A549 (cell line): Measurements from ENCODE around the gene OSTC. TPM values are rescaled to one million over a fixed set of nuclear protein-coding genes. Genes with fewer than 3 reads are reported as not detected.

Source experiments
- ATAC-seq, 2 experiments: fragments of 200-7000 bp in 1 of 2; fragments of >200 bp in 1 of 2; cut with Nextera tagmentation in 1 of 2; cut with Tn5 transposase in 1 of 2; 3 replicates each; pipeline versions ENCODE4 v1.8.0 to v1.9.1; 2018 to 2020; ENCODE audit warnings: mild to moderate bottlenecking in 1 of 2, moderate library complexity in 1 of 2
- CTCF ChIA-PET: fragments of 300-600 bp; sonication (Branson Sonifier 250); formaldehyde crosslinking; extraction: SDS; loops from one replicate; lab custom pipeline; 2021; ENCODE audit warnings: antibody characterized with exemption, inconsistent platforms; lab: Yijun Ruan, JAX
- POLR2A ChIA-PET: fragments of 350-600 bp; formaldehyde crosslinking; extraction: SDS; loops from one replicate; lab custom pipeline; 2021; ENCODE audit warnings: antibody characterized with exemption, inconsistent platforms; lab: Yijun Ruan, JAX
- DNase-seq, 2 experiments: peaks; one replicate each; pipeline versions ENCODE4 v3.0.0 to v3.0.0-alpha.2; 2011 to 2016; ENCODE audit warnings: low read depth in 1 of 2, low spot score in 1 of 2
- FAIRE-seq: peaks from 2 replicates; lab custom pipeline; 2011; peaks lifted over from hg19 to GRCh38; lab: Jason Lieb, UNC
- H3K27ac ChIP-seq, 2 experiments: fragments of >200 bp; sonication (Bioruptor Twin); formaldehyde crosslinking; 3 replicates each; pipeline ENCODE4 v1.5.1; 2016 to 2017
- H3K4me1 ChIP-seq: fragments of >200 bp; sonication (Bioruptor Twin); formaldehyde crosslinking; 3 replicates; pipeline ENCODE4 v1.6.1; 2016
- H3K4me2 ChIP-seq: fragments of >200 bp; sonication (Bioruptor Twin); formaldehyde crosslinking; 3 replicates; pipeline ENCODE4 v1.6.1; 2016
- H3K4me3 ChIP-seq: fragments of >200 bp; sonication (Bioruptor Twin); formaldehyde crosslinking; 3 replicates; pipeline ENCODE4 v1.5.1; 2016
- H3K9me3 ChIP-seq: fragments of >200 bp; sonication (Bioruptor Twin); formaldehyde crosslinking; 3 replicates; pipeline ENCODE4 v1.6.1; 2016
- ATOH8 ChIP-seq: fragments of 250-450 bp; sonication (Bioruptor Pico); IDR thresholded peaks from 2 replicates; pipeline ENCODE4 v1.5.0; 2020; ENCODE audit warnings: low read depth, mild to moderate bottlenecking, moderate library complexity
- BCL3 ChIP-seq: fragments of >200 bp; sonication (Bioruptor Twin); formaldehyde crosslinking; IDR thresholded peaks from 3 replicates; pipeline ENCODE4 v1.6.1; 2016
- BHLHE40 ChIP-seq: IDR thresholded peaks from 2 replicates; pipeline ENCODE4 v1.6.1; 2012; ENCODE audit warnings: low read depth, low read length, inconsistent platforms
- ESRRA ChIP-seq: fragments of 150-350 bp; IDR thresholded peaks from 2 replicates; pipeline ENCODE4 v1.6.1; 2014; ENCODE audit warnings: mild to moderate bottlenecking, low read length, borderline replicate concordance
- FOSB ChIP-seq: fragments of 250-450 bp; sonication (Bioruptor Pico); IDR thresholded peaks from 2 replicates; pipeline ENCODE4 v1.5.0; 2020; ENCODE audit warnings: mild to moderate bottlenecking, moderate library complexity
- FOSL2 ChIP-seq, 2 experiments: fragments of 450-650 bp in 1 of 2; fragments of >200 bp in 1 of 2; sonication (Bioruptor Twin) in 1 of 2; formaldehyde crosslinking; IDR thresholded peaks; 2 replicates each; pipeline versions ENCODE4 v1.5.0 to v1.6.1; 2016 to 2020; ENCODE audit warnings: mild to moderate bottlenecking in 1 of 2, moderate library complexity in 1 of 2
- GATA3 ChIP-seq: IDR thresholded peaks from 2 replicates; pipeline ENCODE4 v1.6.1; 2012; ENCODE audit warnings: borderline replicate concordance
- HES2 ChIP-seq: fragments of >200 bp; sonication (Bioruptor Twin); formaldehyde crosslinking; IDR thresholded peaks from 2 replicates; pipeline ENCODE4 v1.6.1; 2016
- HEYL ChIP-seq: fragments of 250-450 bp; sonication (Bioruptor Pico); IDR thresholded peaks from 2 replicates; pipeline ENCODE4 v1.8.0; 2021; ENCODE audit warnings: mild to moderate bottlenecking, moderate library complexity
- HOXA7 ChIP-seq: fragments of 250-450 bp; sonication (Bioruptor Pico); IDR thresholded peaks from 2 replicates; pipeline ENCODE4 v1.5.0; 2020; ENCODE audit warnings: mild to moderate bottlenecking, moderate library complexity
- HOXB13 ChIP-seq: fragments of 250-450 bp; sonication (Bioruptor Pico); IDR thresholded peaks from 2 replicates; pipeline ENCODE4 v1.5.0; 2020; ENCODE audit warnings: low read depth, mild to moderate bottlenecking, moderate library complexity
- HOXB5 ChIP-seq: fragments of 250-450 bp; sonication (Bioruptor Pico); IDR thresholded peaks from 2 replicates; pipeline ENCODE4 v1.5.0; 2020; ENCODE audit warnings: mild to moderate bottlenecking, moderate library complexity
- MAX ChIP-seq: IDR thresholded peaks from 2 replicates; pipeline ENCODE4 v1.6.1; 2012
- MAZ ChIP-seq: fragments of 150-350 bp; IDR thresholded peaks from 2 replicates; pipeline ENCODE4 v1.6.1; 2014; ENCODE audit warnings: antibody characterized with exemption, low read depth, low read length, borderline replicate concordance
- PHF8 ChIP-seq: fragments of 200-600 bp; sonication (generic); IDR thresholded peaks from 2 replicates; pipeline ENCODE4 v1.6.1; 2016; ENCODE audit warnings: low read depth, mild to moderate bottlenecking, antibody characterized with exemption, moderate library complexity, borderline replicate concordance
- RARB ChIP-seq: fragments of 250-450 bp; sonication (Bioruptor Pico); IDR thresholded peaks from 2 replicates; pipeline ENCODE4 v1.8.0; 2021; ENCODE audit warnings: mild to moderate bottlenecking, moderate library complexity
- RCOR1 ChIP-seq: fragments of 150-350 bp; IDR thresholded peaks from 2 replicates; pipeline ENCODE4 v1.6.1; 2014; ENCODE audit warnings: antibody characterized with exemption, low read length, low read depth
- RFX5 ChIP-seq: fragments of 450-650 bp; IDR thresholded peaks from 2 replicates; pipeline ENCODE4 v1.7.1; 2014; ENCODE audit warnings: antibody characterized with exemption, mild to moderate bottlenecking, moderate library complexity
- SMC3 ChIP-seq: fragments of >200 bp; sonication (Bioruptor Twin); formaldehyde crosslinking; IDR thresholded peaks from 3 replicates; pipeline ENCODE4 v1.6.1; 2018; ENCODE audit warnings: inconsistent platforms
- USF2 ChIP-seq: fragments of 450-650 bp; IDR thresholded peaks from 2 replicates; pipeline ENCODE4 v1.6.1; 2014; ENCODE audit warnings: antibody characterized with exemption
- ZC3H11A ChIP-seq: fragments of 450-650 bp; IDR thresholded peaks from 2 replicates; pipeline ENCODE4 v1.6.1; 2014; ENCODE audit warnings: antibody characterized with exemption, mild to moderate bottlenecking
- ZFP36 ChIP-seq: fragments of 450-650 bp; IDR thresholded peaks from 2 replicates; pipeline ENCODE4 v1.6.1; 2014; ENCODE audit warnings: borderline replicate concordance; ENCODE audit not compliant: partially characterized antibody
- ZNF302 ChIP-seq: fragments of 250-450 bp; sonication (Bioruptor Pico); IDR thresholded peaks from 2 replicates; pipeline ENCODE4 v1.9.0; 2021; ENCODE audit warnings: inconsistent platforms, mild to moderate bottlenecking, moderate library complexity
- WGBS: methylation state at CpG from one replicate; pipeline ENCODE4 v1.1.6; 2017; ENCODE audit errors: missing lambda C conversion rate; 5-methylcytosine and 5-hydroxymethylcytosine counted together
- polyA plus RNA-seq, 4 experiments: library from polyadenylated mRNA; depleted of rRNA in 3 of 4; stranded (reverse); fragments of >200 nt; fragmentation: RNase III in 1 of 4; extraction: RNeasy Plus Mini Kit Qiagen cat#74134 plus additional on column Dnase treatment in 1 of 4; gene quantifications; 2 replicates in 3 of 4; 3 replicates in 1 of 4; pipeline ENCODE4 v1.2.3, GENCODE V29; 2011 to 2017

OSTC gene
- polyA plus RNA-seq, 2 of the 4 experiments (the other 2 are of a cell fraction), result 128 to 166 TPM

- H3K9me3 ChIP-seq, result no peaks in the 10 kb centered on the region
- H3K4me2 ChIP-seq, result no peak overlapping the region
- POLR2A ChIA-PET, result no interaction called here
- no peaks in the 10 kb centered on the region for H3K4me1 ChIP-seq
- H3K4me3 ChIP-seq, result no peak overlapping the region
- H3K27ac ChIP-seq, result no peak overlapping the region
- DNase-seq (no peak), FAIRE-seq (no peak), ATAC-seq (no peak)
- CTCF ChIA-PET, result no interaction called here
- WGBS, result 0% methylated on average over 1 of the region's 1 CpG
- TF ChIP-seq MAX, result no peak
- TF ChIP-seq HEYL (CRISPR knock-in tag), result no peak
- no peak for TF ChIP-seq ZNF302 (CRISPR knock-in tag)
- TF ChIP-seq HOXA7, result no peak
- TF ChIP-seq MAZ, result no peak
- no peak for TF ChIP-seq USF2
- no peak for TF ChIP-seq RARB (CRISPR knock-in tag)
- no peak for TF ChIP-seq ZFP36
- TF ChIP-seq ATOH8, result no peak
- TF ChIP-seq ESRRA, result no peak
- no peak for TF ChIP-seq FOSB (CRISPR knock-in tag)
- no peak for TF ChIP-seq BHLHE40
- TF ChIP-seq ZC3H11A, result no peak
Observed at GRCh38 chr4:108700081-108700757, 49.8 kb downstream of the OSTC start.

GRCh38 chr4:108702960-108703359 is 52.6 kb downstream of the OSTC start:
- Histone ChIP-seq H3K27ac (no peak overlapping the region), H3K9me3 (no peaks in the 10 kb centered on the region), H3K4me1 (no peaks in the 10 kb centered on the region), H3K4me3 (no peak overlapping the region), H3K4me2 (no peak overlapping the region)
- DNase-seq, result no peak
- whole genome bisulfite sequencing, result 0% methylated on average over 3 of the region's 3 CpGs
- CTCF ChIA-PET, result no interaction called here
- TF ChIP-seq BCL3 (no peak), HOXB5 (CRISPR knock-in tag) (no peak), HEYL (CRISPR knock-in tag) (no peak), HES2 (no peak), SMC3 (no peak), FOSL2 (IDR thresholded peaks at IDR 0.05) (no peak), FOSL2 (CRISPR knock-in tag; IDR thresholded peaks at IDR 0.05) (no peak), HOXB13 (CRISPR knock-in tag) (no peak), RCOR1 (no peak), RFX5 (no peak), PHF8 (no peak), GATA3 (no peak)
- no peak for FAIRE-seq
- POLR2A ChIA-PET, result no interaction called here
- ATAC-seq, result no peak
